DND-41 (cell line): ENCODE data around the gene GON4L.

Experiments used
- CTCF ChIP-seq: IDR thresholded peaks from 2 replicates; pipeline ENCODE4 v1.5.1; 2012; ENCODE audit warnings: borderline replicate concordance, low read length, moderate library complexity, mild to moderate bottlenecking; ENCODE audit not compliant: poor library complexity, severe bottlenecking; ENCODE audit errors: extremely low read depth
- EZH2 ChIP-seq: IDR thresholded peaks from 3 replicates; pipeline ENCODE4 v1.6.1; 2012; ENCODE audit warnings: borderline replicate concordance, low read depth, mild to moderate bottlenecking, moderate library complexity, low read length, inconsistent platforms; ENCODE audit not compliant: severe bottlenecking

GRCh38 chr1:155741908-155742307 lies 115.1 kb downstream of the GON4L start:
- no peak for TF ChIP-seq CTCF
- TF ChIP-seq EZH2 = no peak
